Germinal center (tissue), 1 donor: ENCODE measurements around the gene SLC13A2.
"Not testable (repeated sequence)": the region's sequence is repeated elsewhere in the genome, so short reads cannot be mapped to it uniquely, and the experiment has no call there.

ENCODE experiments used
- DNase-seq: peaks from one replicate; pipeline ENCODE4 v3.0.0; 2012; ENCODE audit warnings: mixed read lengths, low spot score

Gene SLC13A2, protein sequence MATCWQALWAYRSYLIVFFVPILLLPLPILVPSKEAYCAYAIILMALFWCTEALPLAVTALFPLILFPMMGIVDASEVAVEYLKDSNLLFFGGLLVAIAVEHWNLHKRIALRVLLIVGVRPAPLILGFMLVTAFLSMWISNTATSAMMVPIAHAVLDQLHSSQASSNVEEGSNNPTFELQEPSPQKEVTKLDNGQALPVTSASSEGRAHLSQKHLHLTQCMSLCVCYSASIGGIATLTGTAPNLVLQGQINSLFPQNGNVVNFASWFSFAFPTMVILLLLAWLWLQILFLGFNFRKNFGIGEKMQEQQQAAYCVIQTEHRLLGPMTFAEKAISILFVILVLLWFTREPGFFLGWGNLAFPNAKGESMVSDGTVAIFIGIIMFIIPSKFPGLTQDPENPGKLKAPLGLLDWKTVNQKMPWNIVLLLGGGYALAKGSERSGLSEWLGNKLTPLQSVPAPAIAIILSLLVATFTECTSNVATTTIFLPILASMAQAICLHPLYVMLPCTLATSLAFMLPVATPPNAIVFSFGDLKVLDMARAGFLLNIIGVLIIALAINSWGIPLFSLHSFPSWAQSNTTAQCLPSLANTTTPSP

DNA sequence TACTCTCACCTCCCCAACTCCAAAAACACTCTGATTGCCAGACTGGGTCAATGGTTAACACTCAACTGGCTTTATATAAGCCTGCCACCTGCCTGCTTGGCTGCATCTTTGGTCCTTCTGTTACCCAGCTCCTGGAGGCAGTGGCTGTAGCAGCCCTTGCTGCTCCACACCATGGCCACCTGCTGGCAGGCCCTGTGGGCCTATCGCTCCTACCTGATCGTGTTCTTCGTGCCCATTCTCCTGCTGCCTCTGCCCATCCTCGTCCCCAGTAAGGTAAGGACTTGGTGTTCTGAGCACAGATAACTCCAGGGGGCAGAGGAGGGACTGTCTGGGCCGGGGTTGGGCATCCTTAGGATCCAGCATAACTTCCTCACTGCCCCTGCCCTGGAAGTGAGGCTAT is at the start of gene SLC13A2:
Gene SLC13A2, plus strand, starts transcription at position 103 of the 400 bp plus-strand sequence. Its CDS starts 69 bp downstream, at position 172.
- DNase-seq: no peak

- no peak for DNase-seq
These were observed 48.2 kb upstream of the SLC13A2 start for GRCh38 chr17:28425206-28425605.

DNA sequence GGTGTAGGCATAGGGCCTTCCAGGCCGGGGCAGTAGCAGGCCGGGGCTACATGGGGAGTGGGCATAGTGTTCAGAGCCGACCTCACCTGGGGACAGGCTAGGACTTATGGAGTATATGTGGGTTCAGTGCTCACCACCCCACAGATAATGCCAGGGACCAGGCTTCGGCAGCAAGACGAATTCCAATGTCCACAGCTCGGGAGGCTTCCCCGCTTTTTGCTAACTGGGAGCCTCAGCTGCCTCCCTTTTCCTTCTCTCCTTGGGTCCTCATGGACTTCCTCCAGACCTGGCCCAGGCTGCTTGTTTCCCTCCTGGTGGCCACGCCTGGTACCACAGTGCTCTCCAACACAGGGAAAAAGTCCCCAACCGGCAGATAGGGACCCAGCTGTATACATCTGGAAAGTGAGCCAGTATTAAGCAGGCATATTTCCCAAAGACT is 47.3 kb upstream of the SLC13A2 start:
- no peak for DNase-seq

GRCh38 chr17:28427371-28427770 is 46.1 kb upstream of the SLC13A2 start:
- DNase-seq: no peak

- not testable (repeated sequence) for DNase-seq
These were observed 45.5 kb upstream of the SLC13A2 start for GRCh38 chr17:28427982-28428381.

DNA sequence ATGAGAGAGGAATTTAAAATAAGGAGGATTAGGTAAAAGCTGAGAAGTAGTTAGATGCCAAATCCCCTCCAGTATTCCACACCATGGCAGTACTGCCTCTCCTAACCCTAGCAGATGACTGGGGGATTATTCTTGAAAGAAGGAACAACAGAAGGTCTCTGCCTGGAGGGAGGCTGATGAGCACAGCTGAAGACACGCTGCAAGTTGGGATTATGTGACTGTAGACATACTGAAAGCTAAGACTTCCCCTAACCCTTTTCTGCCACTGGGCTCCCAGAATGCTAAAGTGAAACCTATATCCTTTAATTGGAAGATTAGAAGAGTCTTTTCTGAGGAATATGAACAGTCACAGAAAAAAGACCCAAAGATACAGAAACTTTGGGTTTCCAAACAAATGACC is 39.7 kb upstream of the SLC13A2 start:
- DNase-seq: no peak

DNA sequence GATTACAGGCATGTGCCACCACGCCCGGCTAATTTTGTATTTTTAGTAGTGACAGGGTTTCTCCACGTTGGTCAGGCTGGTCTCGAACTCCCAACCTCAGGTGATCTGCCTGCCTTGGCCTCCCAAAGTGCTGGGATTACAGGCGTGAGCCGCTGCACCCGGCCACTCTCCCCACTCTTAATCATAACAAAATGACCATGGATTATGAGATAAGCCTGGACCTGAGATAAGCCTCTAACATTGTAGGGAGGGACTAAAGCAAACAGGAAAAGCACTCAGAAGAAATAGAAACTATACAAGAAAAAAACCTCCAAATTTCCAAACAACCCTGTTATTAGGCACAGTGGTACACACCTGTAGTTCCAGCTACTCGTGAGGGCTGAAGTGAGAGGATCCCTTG is 39.1 kb upstream of the SLC13A2 start:
- DNase-seq: not testable (repeated sequence)

DNA sequence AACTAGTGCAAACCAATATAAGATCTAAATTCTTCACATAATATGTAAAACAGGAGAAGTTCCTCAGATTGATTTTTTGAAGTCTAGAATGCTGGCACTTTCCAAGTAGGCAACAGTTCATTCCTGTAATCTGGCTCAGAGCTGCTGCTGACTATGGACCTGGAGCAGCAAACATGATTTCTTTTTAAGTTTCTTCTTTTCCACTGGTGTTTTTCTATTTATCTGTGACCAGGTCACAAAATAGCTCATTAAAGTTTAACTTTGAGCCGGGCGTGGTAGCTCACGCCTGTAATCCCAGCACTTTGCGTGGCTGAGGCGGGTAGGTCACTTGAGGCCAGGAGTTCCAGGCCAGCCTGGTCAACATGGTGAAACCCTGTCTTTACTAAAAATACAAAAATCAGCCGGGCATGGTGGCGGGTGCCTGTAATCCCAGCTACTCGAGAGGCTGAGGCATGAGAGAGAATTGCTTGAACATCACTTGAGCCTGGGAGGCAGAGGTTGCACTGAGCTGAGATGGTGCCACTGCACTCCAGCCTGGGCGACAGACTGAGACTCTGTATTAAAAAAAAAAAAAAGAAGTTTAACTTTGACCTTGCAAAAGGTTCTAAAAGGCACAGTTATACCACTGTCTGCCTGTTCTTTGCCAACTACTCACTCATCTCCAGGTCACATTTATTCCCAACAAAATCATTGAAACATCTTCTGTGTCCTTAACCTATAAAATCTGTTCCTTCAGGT is 29.4 kb upstream of the SLC13A2 start:
- DNase-seq: no peak

GRCh38 chr17:28446716-28447395 is 26.6 kb upstream of the SLC13A2 start:
- DNase-seq: no peak

- DNase-seq: no peak
These were observed 26.1 kb upstream of the SLC13A2 start for GRCh38 chr17:28447396-28447760.

GRCh38 chr17:28449859-28450258 is 23.6 kb upstream of the SLC13A2 start:
- no peak for DNase-seq

GRCh38 chr17:28457890-28458289 is 15.6 kb upstream of the SLC13A2 start:
- no peak for DNase-seq

GRCh38 chr17:28458881-28459280 is 14.6 kb upstream of the SLC13A2 start:
- not testable (repeated sequence) for DNase-seq

DNA sequence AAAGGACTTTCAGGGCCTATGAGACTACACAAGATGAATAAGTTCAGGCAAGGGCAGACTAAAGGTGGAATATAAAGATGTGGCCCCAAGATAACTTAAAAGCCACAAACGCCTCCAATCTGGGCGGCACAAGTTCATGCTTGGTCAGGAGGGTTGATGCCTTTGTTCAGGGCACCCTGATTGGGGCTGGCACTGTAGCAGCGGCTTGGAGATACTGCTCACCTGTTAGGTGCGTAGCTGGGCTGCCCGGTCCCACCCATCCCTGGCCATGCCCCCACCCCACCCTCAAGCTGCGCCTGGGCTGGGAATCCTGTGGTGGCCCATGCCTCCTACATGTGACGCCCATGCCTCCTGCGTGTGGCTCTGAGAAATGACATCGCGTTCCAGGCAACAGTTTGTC is 12.5 kb upstream of the SLC13A2 start:
- no peak for DNase-seq

GRCh38 chr17:28466001-28466400 is 7.4 kb upstream of the SLC13A2 start:
- no peak for DNase-seq

GRCh38 chr17:28466521-28467048 is 6.9 kb upstream of the SLC13A2 start:
- DNase-seq: no peak

DNA sequence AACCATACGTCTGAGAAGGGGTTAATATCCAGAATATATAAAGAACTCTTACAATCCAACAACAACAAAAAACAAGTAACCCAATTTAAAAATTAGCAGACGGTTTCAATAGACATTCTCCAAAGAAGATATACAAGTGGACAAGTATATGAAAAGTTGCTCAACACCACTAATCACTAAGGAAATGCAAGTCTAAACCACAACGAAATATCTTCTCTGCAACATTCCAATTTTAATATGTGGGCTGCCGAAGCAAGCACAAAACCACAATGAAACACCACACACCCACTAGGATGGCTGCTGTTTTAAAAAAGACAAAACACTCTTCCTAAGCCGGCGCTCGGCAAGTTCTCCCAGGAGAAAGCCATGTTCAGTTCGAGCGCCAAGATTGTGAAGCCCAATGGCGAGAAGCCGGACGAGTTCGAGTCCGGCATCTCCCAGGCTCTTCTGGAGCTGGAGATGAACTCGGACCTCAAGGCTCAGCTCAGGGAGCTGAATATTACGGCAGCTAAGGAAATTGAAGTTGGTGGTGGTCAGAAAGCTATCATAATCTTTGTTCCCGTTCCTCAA is 5.9 kb upstream of the SLC13A2 start:
- DNase-seq: no peak

DNA sequence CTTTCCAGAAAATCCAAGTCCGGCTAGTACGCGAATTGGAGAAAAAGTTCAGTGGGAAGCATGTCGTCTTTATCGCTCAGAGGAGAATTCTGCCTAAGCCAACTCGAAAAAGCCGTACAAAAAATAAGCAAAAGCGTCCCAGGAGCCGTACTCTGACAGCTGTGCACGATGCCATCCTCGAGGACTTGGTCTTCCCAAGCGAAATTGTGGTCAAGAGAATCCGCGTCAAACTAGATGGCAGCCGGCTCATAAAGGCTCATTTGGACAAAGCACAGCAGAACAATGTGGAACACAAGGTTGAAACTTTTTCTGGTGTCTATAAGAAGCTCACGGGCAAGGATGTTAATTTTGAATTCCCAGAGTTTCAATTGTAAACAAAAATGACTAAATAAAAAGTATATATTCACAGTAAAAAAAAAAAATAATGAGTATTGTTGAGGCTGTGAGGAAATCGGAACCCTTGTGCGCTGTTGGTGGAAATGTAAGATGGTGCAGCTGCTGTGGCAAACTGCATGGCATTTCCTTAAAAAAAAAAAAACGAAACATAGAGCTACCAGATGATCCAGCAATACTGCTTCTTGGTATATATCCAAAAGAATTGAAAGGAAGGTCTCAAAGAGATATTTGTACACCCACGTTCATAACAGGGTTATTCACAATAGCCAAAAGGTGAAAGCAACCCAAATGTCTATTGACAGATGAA is 5.3 kb upstream of the SLC13A2 start:
- not testable (repeated sequence) for DNase-seq

- no peak for DNase-seq
These were observed 4.7 kb upstream of the SLC13A2 start for GRCh38 chr17:28468781-28469180.

- no peak for DNase-seq
These were observed 4.1 kb upstream of the SLC13A2 start for GRCh38 chr17:28469376-28469775.

- no peak for DNase-seq
These were observed 3.1 kb upstream of the SLC13A2 start for GRCh38 chr17:28470266-28470913.
